Measurements from ENCODE around the gene ZNF638.

Gene ZNF638

GRCh38 chr2:71461304-71461671 lies 129.7 kb downstream of the ZNF638 start:
- H3K27me3 ChIP-seq (ENCODE audit: insufficient read depth, low read length), result no peaks in the 10 kb centered on the region
- no peaks in the 10 kb centered on the region for H3K4me1 ChIP-seq (ENCODE audit: insufficient read depth, low read length, severe bottlenecking)
- TF ChIP-seq EZH2 (IDR thresholded peaks at IDR 0.05; ENCODE audit: borderline replicate concordance, low read length), result no peak
- TF ChIP-seq, protein P1, sequence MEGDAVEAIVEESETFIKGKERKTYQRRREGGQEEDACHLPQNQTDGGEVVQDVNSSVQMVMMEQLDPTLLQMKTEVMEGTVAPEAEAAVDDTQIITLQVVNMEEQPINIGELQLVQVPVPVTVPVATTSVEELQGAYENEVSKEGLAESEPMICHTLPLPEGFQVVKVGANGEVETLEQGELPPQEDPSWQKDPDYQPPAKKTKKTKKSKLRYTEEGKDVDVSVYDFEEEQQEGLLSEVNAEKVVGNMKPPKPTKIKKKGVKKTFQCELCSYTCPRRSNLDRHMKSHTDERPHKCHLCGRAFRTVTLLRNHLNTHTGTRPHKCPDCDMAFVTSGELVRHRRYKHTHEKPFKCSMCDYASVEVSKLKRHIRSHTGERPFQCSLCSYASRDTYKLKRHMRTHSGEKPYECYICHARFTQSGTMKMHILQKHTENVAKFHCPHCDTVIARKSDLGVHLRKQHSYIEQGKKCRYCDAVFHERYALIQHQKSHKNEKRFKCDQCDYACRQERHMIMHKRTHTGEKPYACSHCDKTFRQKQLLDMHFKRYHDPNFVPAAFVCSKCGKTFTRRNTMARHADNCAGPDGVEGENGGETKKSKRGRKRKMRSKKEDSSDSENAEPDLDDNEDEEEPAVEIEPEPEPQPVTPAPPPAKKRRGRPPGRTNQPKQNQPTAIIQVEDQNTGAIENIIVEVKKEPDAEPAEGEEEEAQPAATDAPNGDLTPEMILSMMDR (IDR thresholded peaks at IDR 0.05; ENCODE audit: low read length), result no peak
- no peaks in the 10 kb centered on the region for H3K9me2 ChIP-seq (ENCODE audit: low read depth, low read length)
- no peaks in the 10 kb centered on the region for H3K9me3 ChIP-seq (ENCODE audit: low read length)
- H3K36me3 ChIP-seq (ENCODE audit: insufficient read depth, low read length), result no peaks in the 10 kb centered on the region
- H3K4me3 ChIP-seq (ENCODE audit: low read depth, low read length, poor library complexity, severe bottlenecking), result no peak overlapping the region
- H2AFZ ChIP-seq (ENCODE audit: low read length), result no peak overlapping the region
- H3K9ac ChIP-seq (ENCODE audit: low read length), result no peak overlapping the region
- no peaks in the 10 kb centered on the region for H3K79me2 ChIP-seq (ENCODE audit: insufficient read depth, low read length)
- H4K20me1 ChIP-seq (ENCODE audit: insufficient read depth, low read length), result no peaks in the 10 kb centered on the region
- H3K27ac ChIP-seq (ENCODE audit: low read depth, low read length, poor library complexity, severe bottlenecking), result no peak overlapping the region
- no peaks in the 10 kb centered on the region for H3F3A ChIP-seq (ENCODE audit: insufficient read depth, low read length)
- H3K4me2 ChIP-seq (ENCODE audit: low read length), result no peak overlapping the region

- H3K36me3 ChIP-seq (ENCODE audit: insufficient read depth, low read length), result no peaks in the 10 kb centered on the region
- TF ChIP-seq, protein P1 (IDR thresholded peaks at IDR 0.05; ENCODE audit: low read length), result no peak
- TF ChIP-seq EZH2 (IDR thresholded peaks at IDR 0.05; ENCODE audit: borderline replicate concordance, low read length), result no peak
- H3K4me3 ChIP-seq (ENCODE audit: low read depth, low read length, poor library complexity, severe bottlenecking), result no peak overlapping the region
- H3K27me3 ChIP-seq (ENCODE audit: insufficient read depth, low read length), result no peaks in the 10 kb centered on the region
- no peak overlapping the region for H3K27ac ChIP-seq (ENCODE audit: low read depth, low read length, poor library complexity, severe bottlenecking)
- H2AFZ ChIP-seq (ENCODE audit: low read length), result no peak overlapping the region
- H3K9me3 ChIP-seq (ENCODE audit: low read length), result no peaks in the 10 kb centered on the region
- no peak overlapping the region for H3K9ac ChIP-seq (ENCODE audit: low read length)
- no peak overlapping the region for H3K4me2 ChIP-seq (ENCODE audit: low read length)
- no peaks in the 10 kb centered on the region for H3K79me2 ChIP-seq (ENCODE audit: insufficient read depth, low read length)
- no peaks in the 10 kb centered on the region for H3F3A ChIP-seq (ENCODE audit: insufficient read depth, low read length)
- no peaks in the 10 kb centered on the region for H3K9me2 ChIP-seq (ENCODE audit: low read depth, low read length)
- H4K20me1 ChIP-seq (ENCODE audit: insufficient read depth, low read length), result no peaks in the 10 kb centered on the region
- H3K4me1 ChIP-seq (ENCODE audit: insufficient read depth, low read length, severe bottlenecking), result no peaks in the 10 kb centered on the region
Observed at GRCh38 chr2:71462056-71462605, 130.5 kb downstream of the ZNF638 start.

DNA sequence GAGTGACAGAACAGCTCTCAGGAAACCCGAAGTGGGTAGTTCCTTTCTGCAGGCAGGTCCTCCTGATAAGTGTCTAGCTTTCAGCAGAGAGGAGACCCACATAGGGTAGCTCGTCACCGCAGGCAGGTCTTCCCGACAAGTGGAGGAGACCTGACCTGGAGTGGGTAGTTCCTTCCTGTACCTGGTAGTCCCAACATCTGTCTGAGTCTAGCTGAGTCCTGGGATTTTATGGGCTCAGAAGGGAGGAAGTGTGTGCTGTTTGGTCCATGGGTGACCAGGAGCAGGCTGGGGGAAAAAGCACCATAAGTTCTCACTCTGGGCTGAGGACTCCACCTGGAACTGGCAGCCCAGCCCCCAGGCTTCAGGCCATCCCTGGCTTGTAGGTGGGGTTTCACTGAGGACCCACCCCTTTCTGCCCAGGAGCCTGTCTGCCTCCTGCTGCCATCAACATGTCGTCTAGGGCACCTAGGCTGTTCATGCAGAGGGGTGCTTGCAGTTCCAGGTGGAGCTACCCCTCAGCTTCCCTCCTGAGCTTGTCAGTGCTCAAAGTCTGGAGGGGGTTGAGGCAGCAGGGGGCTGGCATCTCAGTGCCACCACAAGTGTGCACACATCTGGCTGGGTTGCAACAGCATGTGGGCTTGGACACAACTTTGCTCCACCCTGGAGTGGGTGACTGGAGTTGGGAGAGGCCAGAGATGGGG lies 131.2 kb downstream of the ZNF638 start:
- H3K9me2 ChIP-seq (ENCODE audit: low read depth, low read length), result no peaks in the 10 kb centered on the region
- no peaks in the 10 kb centered on the region for H3K9me3 ChIP-seq (ENCODE audit: low read length)
- H3K36me3 ChIP-seq (ENCODE audit: insufficient read depth, low read length), result no peaks in the 10 kb centered on the region
- no peak overlapping the region for H3K9ac ChIP-seq (ENCODE audit: low read length)
- H3K4me3 ChIP-seq (ENCODE audit: low read depth, low read length, poor library complexity, severe bottlenecking), result no peak overlapping the region
- TF ChIP-seq, protein P1 (IDR thresholded peaks at IDR 0.05; ENCODE audit: low read length), result no peak
- no peak for TF ChIP-seq EZH2 (IDR thresholded peaks at IDR 0.05; ENCODE audit: borderline replicate concordance, low read length)
- H3K79me2 ChIP-seq (ENCODE audit: insufficient read depth, low read length), result no peaks in the 10 kb centered on the region
- H3K27ac ChIP-seq (ENCODE audit: low read depth, low read length, poor library complexity, severe bottlenecking), result no peak overlapping the region
- H4K20me1 ChIP-seq (ENCODE audit: insufficient read depth, low read length), result no peaks in the 10 kb centered on the region
- no peak overlapping the region for H2AFZ ChIP-seq (ENCODE audit: low read length)
- no peaks in the 10 kb centered on the region for H3K4me1 ChIP-seq (ENCODE audit: insufficient read depth, low read length, severe bottlenecking)
- H3F3A ChIP-seq (ENCODE audit: insufficient read depth, low read length), result no peaks in the 10 kb centered on the region
- H3K4me2 ChIP-seq (ENCODE audit: low read length), result no peak overlapping the region
- H3K27me3 ChIP-seq (ENCODE audit: insufficient read depth, low read length), result no peaks in the 10 kb centered on the region

Measured in OCI-LY1 (cell line).